Fibroblast of skin of abdomen (primary cell): ENCODE results near the gene ZNF121. TPM values are rescaled to one million over a fixed set of nuclear protein-coding genes. Genes with fewer than 3 reads are reported as not detected.
"Not testable (repeated sequence)": the region's sequence is repeated elsewhere in the genome, so short reads cannot be mapped to it uniquely, and the experiment has no call there.

Experiments
- DNase-seq: peaks from one replicate; pipeline ENCODE4 v3.0.0-alpha.2; 2013
- polyA plus RNA-seq, 2 experiments: library from polyadenylated mRNA; unstranded; fragments of 120-200 nt; gene quantifications; one replicate each; pipeline ENCODE4 v1.2.1, GENCODE V29; 2013; ENCODE audit not compliant: insufficient read length in 2 of 2

Gene ZNF121
- polyA plus RNA-seq (2013, experiment 1 of 2; ENCODE audit: insufficient read length), result 5.1 TPM
- polyA plus RNA-seq (2013, experiment 2 of 2; ENCODE audit: insufficient read length), result 4.6 TPM

DNA sequence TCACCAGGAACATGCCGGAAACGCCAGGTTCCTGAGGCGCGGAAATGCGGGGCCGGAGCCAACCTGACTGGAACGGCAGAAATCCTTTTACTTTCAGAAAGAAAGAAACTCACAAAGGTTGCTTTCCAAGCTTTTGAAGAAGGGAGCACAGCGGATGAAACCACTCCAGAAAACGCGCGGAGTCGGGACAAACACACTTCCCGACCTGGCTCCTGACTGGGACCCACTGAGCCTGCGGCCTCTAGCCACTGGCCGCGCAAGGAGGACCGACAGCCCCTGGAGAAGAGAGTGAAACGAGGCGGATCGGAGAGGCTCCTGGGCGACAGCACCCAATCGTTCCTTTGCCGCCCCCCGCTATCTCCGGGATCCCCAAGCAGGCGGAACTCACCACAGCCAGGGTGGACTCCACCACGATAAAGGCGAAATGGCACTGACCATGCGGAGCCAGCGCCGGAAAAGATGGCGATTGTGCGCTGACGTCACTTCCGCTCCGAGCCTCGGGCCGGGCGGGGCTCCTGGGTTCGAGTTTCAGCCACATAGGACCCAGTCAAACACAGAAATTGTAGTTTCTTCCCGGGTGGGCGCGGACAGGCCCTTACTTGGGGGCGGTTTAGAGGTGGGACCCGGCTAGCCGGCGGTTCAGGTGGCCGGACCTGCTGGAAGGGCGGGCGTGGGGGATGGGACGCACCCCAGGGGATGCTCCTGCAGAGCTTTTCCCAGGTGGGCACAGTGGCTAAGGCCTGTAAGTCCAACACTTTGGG is at the start of gene ZNF121:
TSS of gene ZNF121 (minus strand) at position 432 of the 761 bp plus-strand sequence. CDS start 16,407 bp downstream, outside the sequence.
- DNase-seq, result peak; percentile 82

DNA sequence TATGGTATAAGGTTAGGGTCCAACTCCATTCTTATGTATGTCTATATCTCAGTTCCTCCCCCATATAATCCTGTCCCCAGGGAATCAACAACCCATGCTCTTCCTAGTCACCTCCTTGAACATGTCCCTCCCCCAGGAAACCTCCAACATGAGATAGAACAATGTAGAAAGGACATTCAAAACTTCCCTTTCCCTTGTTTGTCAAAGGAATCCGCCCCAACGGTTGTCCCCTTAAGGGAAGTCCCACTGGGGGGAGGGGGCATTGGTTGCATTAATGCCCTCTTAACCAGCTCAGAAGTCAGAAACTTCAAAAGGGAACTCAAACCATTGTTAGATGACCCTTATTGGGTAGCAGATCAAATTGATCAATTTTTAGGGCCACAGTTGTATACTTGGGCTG is 43.6 kb upstream of the ZNF121 start:
- no peak for DNase-seq

DNA sequence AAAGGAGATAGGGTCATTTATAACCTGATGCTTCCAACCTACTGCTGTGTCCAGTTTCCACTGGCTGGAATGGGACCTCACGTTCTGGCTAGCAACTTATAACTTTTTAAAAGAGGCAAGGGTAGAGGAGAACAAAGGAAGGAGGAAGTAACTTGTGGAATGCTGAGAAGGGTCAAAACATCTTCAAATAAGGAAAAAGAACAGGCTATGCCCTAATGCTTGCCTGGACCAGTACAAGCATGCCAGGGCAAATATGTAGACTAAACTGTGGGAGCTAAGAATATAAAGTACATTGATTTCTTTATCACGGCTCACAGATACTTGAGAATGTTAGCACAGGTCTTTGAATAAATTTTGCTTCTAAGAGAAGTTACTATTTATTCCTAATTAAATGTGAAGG is 38.2 kb upstream of the ZNF121 start:
- DNase-seq, result peak; percentile 17

DNA sequence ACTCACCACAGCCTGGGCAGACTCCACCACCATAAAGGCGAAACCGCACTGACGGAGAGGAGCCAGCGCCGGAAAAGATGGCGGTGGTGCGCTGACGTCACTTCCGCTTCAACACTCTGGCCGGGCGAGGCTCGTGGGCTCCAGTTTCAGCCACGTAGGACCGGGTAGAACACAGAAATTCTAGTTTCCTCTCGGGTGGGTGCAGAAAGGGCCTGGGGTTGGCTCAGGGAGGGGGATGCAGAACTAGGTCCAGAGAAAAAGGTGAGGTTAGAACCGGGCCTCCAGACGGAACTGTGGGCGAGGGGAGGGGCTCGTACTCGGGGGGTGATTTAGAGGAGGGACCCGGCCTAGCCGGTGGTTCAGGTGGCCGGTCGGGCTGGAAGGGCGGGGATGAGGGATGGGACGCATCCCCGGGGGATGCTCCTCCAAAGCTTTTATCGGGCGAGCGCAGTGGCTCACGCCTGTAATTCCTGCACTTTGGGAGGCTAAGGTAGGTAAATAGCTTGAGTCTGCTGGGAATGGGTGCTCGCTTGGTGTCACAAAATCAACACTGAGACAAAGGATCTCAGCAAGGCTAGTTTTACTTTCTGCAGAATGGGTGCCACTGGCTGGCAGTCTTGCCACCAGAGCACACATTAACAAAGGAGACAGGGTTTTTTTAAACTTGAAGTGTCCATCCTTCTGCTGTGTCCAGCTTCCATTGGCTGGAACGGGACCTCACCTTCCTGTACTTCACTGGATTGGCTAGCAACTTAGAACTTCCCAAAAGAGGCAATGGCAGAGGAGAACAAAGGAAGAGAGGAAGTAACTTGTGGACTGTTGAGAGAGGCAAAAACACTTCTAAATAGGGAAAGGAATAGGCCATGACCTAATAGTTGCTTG is 37.1 kb upstream of the ZNF121 start, which contains the start of gene ZNF561:
TSS of gene ZNF561 (minus strand) at position 77 of the 882 bp plus-strand sequence. CDS start 1,776 bp downstream, outside the sequence.
- peak; percentile 92 for DNase-seq

DNA sequence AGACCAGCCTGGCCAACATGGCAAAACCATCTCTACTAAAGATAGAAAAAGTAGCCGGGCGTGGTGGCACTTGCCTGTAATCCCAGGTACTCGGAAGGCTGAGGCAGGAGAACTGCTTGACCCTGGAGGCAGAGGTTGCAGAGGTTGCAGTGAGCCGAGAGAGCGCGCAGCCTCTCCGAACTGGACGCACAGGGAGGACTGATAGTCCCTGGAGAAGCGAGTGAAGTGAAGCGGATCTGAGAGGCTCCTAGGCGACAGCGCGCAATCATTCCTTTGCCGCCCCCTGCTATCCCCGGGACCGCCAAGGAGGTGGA is 36.5 kb upstream of the ZNF121 start:
- no peak for DNase-seq

DNA sequence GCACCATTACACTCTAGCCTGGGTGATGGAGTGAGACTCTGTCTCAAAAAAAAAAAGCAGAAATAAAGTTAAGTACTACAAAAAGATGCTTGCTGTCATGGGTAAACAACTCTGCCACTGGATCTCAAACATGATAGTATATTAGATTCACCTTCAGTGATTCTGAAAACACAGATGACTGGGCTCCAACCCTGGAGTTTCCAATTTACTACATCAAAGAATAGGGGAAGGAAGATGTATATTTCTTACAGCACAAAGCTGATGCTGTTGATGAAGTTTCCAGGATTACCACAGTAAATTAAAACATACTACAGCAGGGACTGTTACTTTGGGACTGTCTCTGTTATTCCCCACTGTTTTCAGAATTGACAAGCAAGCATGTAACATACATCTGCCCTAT is 31.5 kb upstream of the ZNF121 start:
- no peak for DNase-seq

DNA sequence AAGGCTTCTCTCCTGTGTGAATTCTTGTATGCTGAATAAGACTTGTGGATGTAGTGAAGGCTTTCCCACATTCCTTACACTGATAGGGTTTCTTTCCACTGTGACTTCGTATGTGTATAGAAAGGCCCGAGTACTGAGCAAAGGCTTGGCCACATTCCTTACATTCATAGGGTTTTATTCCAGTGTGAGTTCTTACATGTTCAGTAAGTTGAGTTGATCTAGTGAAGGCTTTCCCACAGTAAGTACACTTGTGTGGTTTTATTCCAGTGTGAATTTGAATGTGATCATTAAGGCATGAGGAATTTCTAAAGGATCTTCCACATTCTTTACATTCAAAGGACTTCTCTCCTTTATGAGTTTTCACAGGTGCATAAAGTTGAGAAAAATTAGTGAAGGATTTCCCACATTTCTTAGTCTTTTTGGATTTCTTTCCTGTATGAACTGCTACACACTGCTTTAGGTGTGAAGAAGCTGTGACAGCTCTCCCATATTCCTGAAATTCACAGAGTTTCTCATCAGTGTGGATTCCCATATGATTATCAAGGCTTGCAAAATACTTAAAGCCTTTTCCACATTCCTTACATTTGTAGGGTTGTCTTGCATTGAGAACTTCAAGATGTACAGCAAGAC is 26.3 kb upstream of the ZNF121 start:
- DNase-seq, result no peak

DNA sequence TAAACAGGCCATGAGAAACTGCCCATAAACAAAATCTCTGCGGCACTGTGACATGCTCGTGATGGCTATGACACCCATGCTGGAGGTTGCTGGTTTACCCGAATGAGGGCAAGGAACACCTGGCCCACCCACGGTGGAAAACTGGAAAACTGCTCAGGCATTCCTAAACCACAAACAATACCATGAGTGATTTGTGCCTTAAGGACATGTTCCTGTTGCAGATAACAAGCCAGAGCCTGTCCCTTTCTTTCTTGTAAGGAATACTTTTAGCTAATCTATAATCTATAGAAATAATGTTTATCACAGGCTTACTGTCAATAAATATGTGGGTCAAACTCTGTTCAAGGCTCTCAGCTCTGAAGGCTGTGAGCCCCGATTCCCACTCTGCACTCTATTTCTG is 24.6 kb upstream of the ZNF121 start:
- DNase-seq, result no peak

DNA sequence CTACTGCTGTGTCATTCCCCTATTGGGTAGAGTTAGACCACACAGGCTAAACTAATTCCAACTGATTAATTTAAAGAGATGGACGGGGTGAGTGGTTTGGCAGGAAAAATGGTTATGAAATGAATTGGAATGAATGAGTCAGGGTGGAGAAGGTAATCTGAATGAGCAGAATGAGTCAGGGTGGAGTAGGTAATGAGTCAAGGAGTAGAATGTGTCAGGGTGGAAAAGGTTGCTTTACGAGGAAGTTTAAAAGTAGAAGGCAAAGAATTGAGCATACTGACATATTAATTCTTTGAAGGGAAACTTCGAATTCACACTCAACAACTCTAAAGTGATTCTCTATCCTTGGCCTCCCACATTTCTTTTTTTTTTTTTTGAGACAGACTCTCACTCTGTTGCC is 12.7 kb upstream of the ZNF121 start:
- peak; percentile 72 for DNase-seq

DNA sequence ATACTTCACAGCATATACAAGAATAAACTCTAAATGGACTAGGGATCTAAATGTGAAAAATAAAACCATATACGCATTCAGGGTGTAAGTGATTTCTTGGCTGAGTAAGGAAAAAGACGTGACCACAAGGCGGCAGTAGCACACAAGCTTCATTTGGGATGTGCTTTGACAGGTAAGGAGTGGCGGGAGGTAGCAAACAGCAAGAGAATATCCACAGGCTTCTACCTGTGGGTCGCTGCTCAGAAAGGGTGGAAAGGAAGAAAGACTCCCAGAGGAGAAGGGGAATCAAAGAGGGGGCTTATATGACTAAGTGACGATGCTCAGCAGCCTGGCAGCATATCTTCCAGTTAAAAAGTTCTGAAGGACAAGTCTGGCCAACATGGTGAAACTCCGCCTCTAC is 2.5 kb upstream of the ZNF121 start:
- DNase-seq, result peak; percentile 44

DNA sequence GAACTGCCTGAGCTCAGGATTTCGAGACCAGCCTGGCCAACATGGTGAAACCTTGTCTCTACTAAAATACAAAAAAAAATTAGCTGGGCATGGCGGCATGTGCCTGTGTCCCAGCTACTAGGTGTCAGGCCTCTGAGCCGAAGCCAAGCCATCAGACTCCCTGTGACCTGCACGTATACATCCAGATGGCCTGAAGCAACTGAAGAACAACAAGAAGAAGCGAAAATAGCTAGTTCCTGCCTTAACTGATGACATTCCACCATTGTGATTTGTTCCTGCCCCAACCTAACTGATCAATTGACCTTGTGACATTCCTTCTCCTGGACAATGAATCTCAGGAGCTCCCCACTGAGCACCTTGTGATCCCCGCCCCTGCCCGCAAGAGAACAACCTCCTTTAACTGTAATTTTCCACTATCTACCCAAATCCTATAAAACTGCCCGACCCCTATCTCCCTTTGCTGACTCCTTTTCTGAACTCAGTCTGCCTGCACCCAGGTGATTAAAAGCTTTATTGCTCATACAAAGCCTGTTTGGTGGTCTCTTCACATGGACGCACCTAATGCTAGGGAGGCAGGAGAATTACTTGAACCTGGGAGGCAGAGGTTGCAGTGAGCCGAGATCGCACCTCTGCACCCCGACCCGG is 2.1 kb downstream of the ZNF121 start:
- not testable (repeated sequence) for DNase-seq

DNA sequence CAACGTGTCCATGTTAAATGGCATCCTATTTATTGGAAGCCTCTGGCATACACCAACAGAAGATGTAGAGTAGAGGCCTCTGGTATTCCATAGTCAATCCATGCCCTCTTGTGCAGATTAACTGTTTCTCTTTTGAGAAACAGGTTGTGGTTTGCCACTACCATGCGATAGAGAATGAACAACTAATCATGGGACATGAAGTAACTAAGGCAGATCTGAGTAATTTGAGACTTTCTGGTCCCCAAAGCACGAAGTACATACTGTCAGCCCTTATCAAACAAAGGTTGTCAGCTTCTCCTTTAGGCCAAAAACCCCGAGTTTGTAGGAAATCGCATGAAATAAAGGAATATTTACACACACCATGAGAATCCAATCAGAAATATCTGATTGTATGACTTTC is 3.6 kb downstream of the ZNF121 start:
- no peak for DNase-seq

DNA sequence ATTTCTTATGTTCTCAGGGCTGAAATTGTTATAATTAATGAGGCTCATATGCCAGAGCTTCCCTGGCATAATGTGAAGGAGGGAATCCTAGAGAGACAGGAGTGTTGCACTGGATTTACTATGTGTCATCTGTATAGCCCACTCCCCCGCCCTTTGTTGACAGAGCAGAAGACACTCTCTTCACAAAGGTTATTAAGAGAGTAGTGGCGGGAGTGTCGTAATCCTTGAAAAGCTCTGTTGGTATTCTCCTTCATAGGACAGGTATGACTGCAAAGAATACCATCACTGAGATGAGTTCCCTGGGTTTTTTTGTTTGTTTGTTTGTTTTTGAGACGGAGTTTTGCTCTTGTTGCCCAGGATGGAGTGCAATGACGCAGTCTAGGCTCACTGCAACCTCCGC is 14.0 kb downstream of the ZNF121 start:
- no peak for DNase-seq

DNA sequence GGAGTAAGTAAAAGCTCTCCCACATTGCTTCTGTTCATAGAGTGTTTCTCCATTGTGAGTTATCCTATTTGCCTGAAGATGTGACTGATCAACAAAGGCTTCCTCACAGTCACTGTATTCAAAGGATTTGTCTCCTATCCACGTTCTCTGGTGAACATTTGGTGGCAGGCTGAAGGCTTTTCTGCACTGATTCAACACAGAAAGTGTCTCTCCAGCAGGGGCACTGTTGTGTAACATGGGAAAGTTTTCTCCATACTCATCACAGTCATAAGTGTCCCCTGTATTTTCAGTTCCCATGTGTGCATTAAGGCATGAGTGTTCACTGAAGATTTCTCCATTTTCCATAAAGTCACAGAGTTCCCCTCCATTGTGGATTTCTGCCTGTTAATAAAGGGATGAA is 17.6 kb downstream of the ZNF121 start:
- no peak for DNase-seq

DNA sequence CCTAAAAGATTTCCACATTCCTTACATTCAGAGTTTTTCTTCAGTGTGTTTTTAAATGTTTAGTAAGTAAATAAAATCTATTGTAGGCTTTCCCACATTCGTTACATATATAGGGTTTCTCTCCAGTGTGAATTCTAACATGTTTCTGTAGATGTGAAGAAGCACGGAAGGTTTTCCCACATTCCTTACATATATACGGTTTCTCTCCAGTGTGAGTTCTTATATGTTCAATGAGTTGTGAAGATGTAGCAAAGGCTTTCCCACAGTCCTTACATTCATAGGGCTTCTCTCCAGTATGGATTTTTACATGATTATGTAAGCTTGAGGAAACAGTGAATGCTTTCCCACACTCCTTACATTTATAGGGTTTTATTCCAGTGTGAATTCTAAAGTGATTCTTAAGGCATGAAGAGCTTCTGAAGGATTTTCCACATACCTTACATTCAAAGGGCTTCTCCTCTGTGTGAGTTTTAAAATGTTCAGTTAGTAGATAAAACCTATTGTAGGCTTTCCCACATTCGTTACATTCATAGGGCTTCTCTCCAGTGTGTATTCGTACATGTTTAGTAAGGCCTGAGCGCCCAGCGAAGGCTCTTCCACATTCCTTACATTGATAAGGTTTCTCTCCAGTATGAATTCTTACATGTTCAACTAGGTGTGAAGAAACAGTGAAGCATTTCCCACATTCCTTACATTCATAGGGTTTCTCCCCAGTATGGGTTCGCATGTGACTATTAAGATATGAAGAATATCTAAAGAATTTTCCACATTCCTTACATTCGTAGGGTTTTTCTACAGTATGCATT is 18.2 kb downstream of the ZNF121 start:
- DNase-seq, result peak; percentile 7

DNA sequence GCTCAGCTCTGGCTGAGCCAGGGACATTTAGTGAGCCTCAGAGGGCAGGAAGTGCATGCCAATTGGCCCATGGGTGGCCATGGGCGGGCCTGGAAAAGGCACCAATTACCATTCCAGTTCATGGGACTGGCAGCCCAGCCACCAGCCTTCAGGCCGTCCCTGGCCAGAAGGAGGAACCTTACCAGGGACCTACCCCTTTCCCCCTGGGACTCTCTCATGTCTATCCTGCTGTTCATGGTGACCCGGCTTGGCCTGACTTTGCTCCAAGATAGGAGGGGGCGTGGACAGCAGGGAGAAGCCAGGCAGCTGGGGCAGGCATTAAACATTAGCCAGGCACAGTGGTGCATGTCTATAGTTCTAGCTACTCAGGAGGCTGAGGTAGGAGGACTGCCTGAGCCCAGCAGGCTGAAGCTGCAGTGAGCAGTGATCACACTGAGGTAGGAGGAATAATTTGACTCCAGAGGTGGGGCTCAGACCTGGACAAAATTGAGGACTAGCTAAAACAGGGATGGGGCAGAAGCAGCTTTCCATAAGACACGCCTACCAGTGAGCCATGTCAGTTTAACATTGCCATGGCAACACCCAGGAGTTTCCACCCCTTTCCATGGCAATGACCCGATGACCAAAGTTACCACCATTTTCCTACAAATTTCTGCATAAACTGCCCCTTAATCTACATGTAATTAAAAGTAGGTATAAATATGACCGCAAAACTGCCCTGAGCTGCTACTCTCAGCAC is 31.6 kb downstream of the ZNF121 start:
- DNase-seq, result no peak

DNA sequence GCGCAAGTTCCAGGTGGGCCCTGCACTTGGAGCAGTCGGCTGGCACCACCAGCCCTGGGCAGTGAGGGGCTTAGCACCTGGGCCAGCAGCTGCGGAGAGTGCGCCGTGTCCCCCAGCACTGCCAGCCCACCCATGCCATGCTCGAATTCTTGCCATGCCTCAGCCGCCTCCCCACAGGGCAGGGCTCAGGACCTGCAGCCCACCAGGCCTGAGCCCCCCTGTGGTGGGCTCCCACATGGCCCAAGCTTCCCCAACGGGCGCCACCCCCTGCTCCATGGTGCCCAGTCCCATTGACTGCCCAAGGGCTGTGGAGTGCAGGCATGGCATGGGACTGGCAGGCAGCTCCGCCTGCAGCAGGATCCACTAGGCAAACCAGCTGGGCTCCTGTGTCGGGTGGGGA is 36.4 kb downstream of the ZNF121 start:
- no peak for DNase-seq

DNA sequence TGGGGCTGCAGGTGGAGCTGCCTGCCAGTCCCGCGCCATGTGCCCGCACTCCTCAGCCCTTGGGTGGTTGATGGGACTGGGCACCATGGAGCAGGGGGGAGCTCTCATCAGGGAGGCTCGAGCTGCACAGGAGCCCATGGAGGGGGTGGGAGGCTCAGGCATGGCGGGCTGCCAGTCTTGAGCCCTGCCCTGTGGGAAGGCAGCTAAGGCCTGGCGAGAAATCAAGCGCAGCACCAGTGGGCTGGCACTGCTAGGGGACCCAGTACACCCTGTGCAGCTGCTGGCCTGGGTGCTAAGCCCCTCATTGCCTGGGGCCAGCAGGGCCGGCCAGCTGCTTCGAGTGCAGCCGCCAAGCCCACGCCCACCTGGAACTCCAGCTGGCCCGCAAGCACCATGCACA is 43.0 kb downstream of the ZNF121 start:
- not testable (repeated sequence) for DNase-seq

DNA sequence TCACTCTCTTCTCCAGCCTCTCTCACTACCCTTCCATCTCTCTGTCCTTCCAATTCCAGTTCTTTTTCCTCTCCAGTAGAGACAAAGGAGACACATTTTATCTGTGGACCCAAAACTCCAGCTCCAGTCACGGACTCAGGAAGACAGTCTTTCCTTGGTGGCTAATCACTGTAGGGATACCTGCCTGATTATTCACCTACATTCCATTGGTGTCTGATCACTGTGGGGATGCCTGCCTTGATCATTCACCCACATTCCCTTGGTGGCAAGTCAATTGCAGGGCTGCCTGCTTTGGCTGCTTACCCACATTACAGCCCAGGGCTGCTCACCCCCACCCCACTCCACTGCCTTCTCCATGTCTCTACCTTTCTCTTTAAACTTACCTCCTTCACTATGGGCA is 44.4 kb downstream of the ZNF121 start:
- not testable (repeated sequence) for DNase-seq

DNA sequence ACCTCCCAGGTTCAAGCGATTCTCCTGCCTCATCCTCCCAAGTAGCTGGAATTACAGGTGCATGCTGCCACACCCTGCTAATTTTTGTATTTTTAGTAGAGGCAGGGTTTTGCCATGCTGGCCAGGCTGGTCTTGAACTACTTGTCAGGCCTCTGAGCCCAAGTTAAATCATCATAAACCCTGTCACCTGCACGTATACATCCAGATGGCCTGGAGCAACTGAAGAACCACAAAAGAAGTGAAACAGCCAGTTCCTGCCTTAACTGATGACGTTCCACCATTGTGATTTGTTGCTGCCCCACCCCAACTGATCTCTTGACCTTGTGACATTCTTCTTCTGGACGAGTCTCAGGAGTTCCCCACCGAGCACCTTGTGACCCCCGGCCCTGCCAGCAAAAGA is 45.1 kb downstream of the ZNF121 start:
- DNase-seq, result not testable (repeated sequence)
